Activated CD4-positive, alpha-beta T cell treated with anti-CD3 and anti-CD28 coated beads, Interleukin-2, amount 10 ng/mL, durations not matched to agents 24 days and 14 days (primary cell): ENCODE data around the gene ABCC5. TPM values are rescaled to one million over a fixed set of nuclear protein-coding genes. Genes with fewer than 3 reads are reported as not detected.

Experiments used
- DNase-seq: peaks from one replicate; pipeline ENCODE4 v3.0.0; 2022
- H3K27ac Mint-ChIP-seq: one replicate; pipeline ENCODE4 v1.8.0; 2022; ENCODE audit warnings: mild to moderate bottlenecking, mixed read lengths
- H3K27me3 Mint-ChIP-seq: one replicate; pipeline ENCODE4 v1.8.0; 2022; ENCODE audit warnings: mixed read lengths
- H3K36me3 Mint-ChIP-seq: one replicate; pipeline ENCODE4 v1.8.0; 2022; ENCODE audit warnings: low read depth, mild to moderate bottlenecking, mixed read lengths
- H3K4me1 Mint-ChIP-seq: one replicate; pipeline ENCODE4 v1.8.0; 2021; ENCODE audit warnings: mixed read lengths
- H3K4me3 Mint-ChIP-seq: one replicate; pipeline ENCODE4 v1.8.0; 2022; ENCODE audit warnings: mild to moderate bottlenecking, moderate library complexity, mixed read lengths
- H3K9me3 Mint-ChIP-seq: one replicate; pipeline ENCODE4 v1.8.0; 2021; ENCODE audit warnings: mixed read lengths
- intact Hi-C: fragments of 100-400 bp; cut with micrococcal nuclease; formaldehyde crosslinking; loops from one replicate; pipeline ENCODE4 v1.15.1; 2023
- total RNA-seq: library from RNA; stranded (reverse); gene quantifications from 2 replicates; pipeline ENCODE4 v1.2.3, GENCODE V29; 2022

ABCC5 gene
- total RNA-seq, 1 donor from 2014 or later, result 19.7 TPM

GRCh38 chr3:183944775-183945174 lies 72.9 kb downstream of the ABCC5 start:
- DNase-seq, result no peak
- H3K27me3 Mint-ChIP-seq, result no peaks in the 10 kb centered on the region
- H3K9me3 Mint-ChIP-seq, result no peaks in the 10 kb centered on the region
- no peaks in the 10 kb centered on the region for H3K4me1 Mint-ChIP-seq
- peaks cover 6% of the 10 kb centered on the region for H3K36me3 Mint-ChIP-seq
- no peak overlapping the region for H3K27ac Mint-ChIP-seq
- intact Hi-C loops, result no loop called here
- H3K4me3 Mint-ChIP-seq, result no peak overlapping the region

DNA sequence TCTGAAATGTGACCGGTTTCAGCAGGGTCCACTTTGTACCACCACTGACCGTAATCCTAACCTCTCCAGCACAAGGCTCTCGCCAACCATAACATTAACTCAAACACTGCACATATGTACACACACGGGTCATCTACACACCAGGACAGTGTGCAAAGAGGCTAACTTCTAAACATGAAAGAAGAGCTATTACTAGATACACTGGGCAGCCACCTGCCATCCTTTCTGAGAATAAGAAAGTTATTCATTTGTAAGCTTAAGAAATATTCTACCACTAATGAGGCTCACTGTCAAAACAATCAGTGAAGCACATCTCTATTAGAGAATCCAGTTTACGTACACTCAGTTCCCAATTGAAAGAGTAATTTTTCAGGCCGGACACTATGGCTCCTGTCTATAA lies 73.9 kb downstream of the ABCC5 start:
- Mint-ChIP-seq H3K36me3 (peaks cover 5% of the 10 kb centered on the region), H3K27ac (no peak overlapping the region), H3K4me3 (no peak overlapping the region), H3K27me3 (no peaks in the 10 kb centered on the region), H3K9me3 (no peaks in the 10 kb centered on the region), H3K4me1 (no peaks in the 10 kb centered on the region)
- DNase-seq, result no peak
- intact Hi-C loops, result no loop called here

GRCh38 chr3:183941216-183941615 lies 76.5 kb downstream of the ABCC5 start:
- Mint-ChIP-seq H3K36me3 (peaks cover 8% of the 10 kb centered on the region), H3K4me3 (no peak overlapping the region), H3K27me3 (no peaks in the 10 kb centered on the region), H3K4me1 (no peaks in the 10 kb centered on the region), H3K9me3 (no peaks in the 10 kb centered on the region), H3K27ac (no peak overlapping the region)
- intact Hi-C loops, result no loop called here
- no peak for DNase-seq

DNA sequence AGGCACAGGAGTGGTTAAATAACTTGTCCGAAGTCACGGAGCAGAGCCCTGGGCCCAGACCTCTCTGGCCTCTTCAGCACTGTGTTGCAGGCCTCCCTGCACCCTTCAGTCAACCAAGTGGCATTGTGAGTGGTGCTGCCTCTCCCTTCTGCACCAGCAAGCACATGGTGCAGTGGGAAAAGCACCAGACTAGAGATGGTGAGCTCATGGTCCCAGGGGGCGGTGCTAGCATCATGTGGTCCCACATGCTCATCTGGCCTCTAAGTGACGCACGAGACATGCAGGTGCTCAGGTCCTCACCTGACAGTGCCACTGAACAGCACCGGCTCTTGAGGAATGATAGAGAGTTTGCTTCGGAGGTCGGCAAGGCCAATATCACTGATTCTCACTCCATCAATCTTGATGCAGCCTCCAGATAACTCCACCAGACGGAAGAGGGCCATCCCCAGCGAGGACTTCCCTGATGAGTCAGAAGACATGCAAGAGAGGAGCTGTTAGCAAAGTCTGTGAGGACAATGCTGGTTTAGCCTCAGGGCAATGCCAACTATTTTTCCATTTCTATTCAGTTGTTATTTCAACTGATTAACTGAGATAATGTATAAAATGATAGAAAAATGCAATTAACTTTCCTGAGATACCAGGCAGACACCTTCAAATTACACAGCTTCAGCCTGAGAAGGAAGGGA lies 79.9 kb downstream of the ABCC5 start:
- H3K27ac Mint-ChIP-seq, result no peak overlapping the region
- no peaks in the 10 kb centered on the region for H3K4me1 Mint-ChIP-seq
- intact Hi-C loops, result no loop called here
- H3K27me3 Mint-ChIP-seq, result no peaks in the 10 kb centered on the region
- no peaks in the 10 kb centered on the region for H3K9me3 Mint-ChIP-seq
- H3K4me3 Mint-ChIP-seq, result no peak overlapping the region
- no peak for DNase-seq
- H3K36me3 Mint-ChIP-seq, result peaks cover 9% of the 10 kb centered on the region

- Mint-ChIP-seq H3K4me1 (no peaks in the 10 kb centered on the region), H3K27me3 (no peaks in the 10 kb centered on the region), H3K9me3 (no peaks in the 10 kb centered on the region), H3K36me3 (peaks cover 9% of the 10 kb centered on the region), H3K27ac (no peak overlapping the region), H3K4me3 (no peak overlapping the region)
- DNase-seq, result no peak
- intact Hi-C loops, result no loop called here
These were observed 84.5 kb downstream of the ABCC5 start for GRCh38 chr3:183933160-183933559.

GRCh38 chr3:183931881-183932280 lies 85.8 kb downstream of the ABCC5 start:
- Mint-ChIP-seq H3K36me3 (peaks cover 6% of the 10 kb centered on the region), H3K4me3 (no peak overlapping the region), H3K9me3 (no peaks in the 10 kb centered on the region), H3K27ac (no peak overlapping the region), H3K4me1 (no peaks in the 10 kb centered on the region), H3K27me3 (no peaks in the 10 kb centered on the region)
- DNase-seq, result no peak
- intact Hi-C loops, result no loop called here

DNA sequence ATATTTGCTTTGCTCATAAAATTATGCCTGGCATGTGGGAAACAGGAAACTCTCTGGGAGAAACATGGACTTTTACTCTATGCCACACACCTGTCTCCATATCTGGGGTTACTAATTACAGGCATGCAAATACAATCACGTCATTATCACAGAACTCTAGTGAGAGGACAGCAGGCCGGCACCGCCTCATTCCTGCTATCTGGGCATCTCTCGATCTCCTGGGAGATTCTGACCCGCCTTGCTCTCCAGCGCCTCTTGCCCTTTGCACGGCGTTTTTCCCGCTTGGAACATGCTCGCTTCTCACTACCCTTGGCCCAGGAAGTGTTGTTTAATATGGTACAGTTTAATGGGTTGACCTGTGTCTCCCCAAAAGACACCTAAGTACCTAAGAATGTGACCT lies 87.6 kb downstream of the ABCC5 start:
- intact Hi-C loops, result no loop called here
- Mint-ChIP-seq H3K4me1 (no peaks in the 10 kb centered on the region), H3K27me3 (no peaks in the 10 kb centered on the region), H3K4me3 (no peak overlapping the region), H3K36me3 (no peaks in the 10 kb centered on the region), H3K27ac (no peak overlapping the region), H3K9me3 (no peaks in the 10 kb centered on the region)
- DNase-seq, result no peak

DNA sequence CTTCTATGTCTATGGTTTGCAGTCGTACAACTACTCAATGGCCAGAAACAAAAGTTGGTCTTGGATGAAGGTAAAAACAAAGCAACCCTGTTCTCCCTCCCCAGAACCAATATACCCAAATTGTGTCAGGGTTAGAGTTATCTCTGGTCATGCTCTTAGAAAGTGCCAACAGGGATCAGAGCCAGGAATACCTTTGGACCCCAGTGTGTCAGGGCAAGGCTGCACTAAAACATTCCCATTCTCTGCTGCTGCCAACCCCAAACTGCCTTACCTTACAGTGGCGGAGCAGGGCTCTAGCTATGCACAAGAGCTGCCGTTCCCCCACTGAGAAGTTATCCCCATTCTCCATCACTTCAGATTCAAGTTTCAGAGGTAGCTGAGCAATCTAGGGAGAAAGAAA lies 90.6 kb downstream of the ABCC5 start:
- no peak overlapping the region for H3K27ac Mint-ChIP-seq
- DNase-seq, result no peak
- H3K9me3 Mint-ChIP-seq, result no peaks in the 10 kb centered on the region
- H3K4me3 Mint-ChIP-seq, result no peak overlapping the region
- no peaks in the 10 kb centered on the region for H3K27me3 Mint-ChIP-seq
- intact Hi-C loops, result no loop called here
- H3K36me3 Mint-ChIP-seq, result peaks cover 2% of the 10 kb centered on the region
- H3K4me1 Mint-ChIP-seq, result no peaks in the 10 kb centered on the region

- no peak overlapping the region for H3K4me3 Mint-ChIP-seq
- intact Hi-C loops, result no loop called here
- H3K36me3 Mint-ChIP-seq, result peaks cover 2% of the 10 kb centered on the region
- no peaks in the 10 kb centered on the region for H3K9me3 Mint-ChIP-seq
- no peak for DNase-seq
- H3K27me3 Mint-ChIP-seq, result no peaks in the 10 kb centered on the region
- H3K27ac Mint-ChIP-seq, result no peak overlapping the region
- no peaks in the 10 kb centered on the region for H3K4me1 Mint-ChIP-seq
These were observed 92.7 kb downstream of the ABCC5 start for GRCh38 chr3:183924956-183925355.

- Mint-ChIP-seq H3K9me3 (no peaks in the 10 kb centered on the region), H3K4me3 (no peak overlapping the region), H3K4me1 (no peaks in the 10 kb centered on the region), H3K27ac (no peak overlapping the region), H3K27me3 (no peaks in the 10 kb centered on the region), H3K36me3 (peaks cover 2% of the 10 kb centered on the region)
- intact Hi-C loops, result no loop called here
- DNase-seq, result no peak
These were observed 93.1 kb downstream of the ABCC5 start for GRCh38 chr3:183924543-183924942.

DNA sequence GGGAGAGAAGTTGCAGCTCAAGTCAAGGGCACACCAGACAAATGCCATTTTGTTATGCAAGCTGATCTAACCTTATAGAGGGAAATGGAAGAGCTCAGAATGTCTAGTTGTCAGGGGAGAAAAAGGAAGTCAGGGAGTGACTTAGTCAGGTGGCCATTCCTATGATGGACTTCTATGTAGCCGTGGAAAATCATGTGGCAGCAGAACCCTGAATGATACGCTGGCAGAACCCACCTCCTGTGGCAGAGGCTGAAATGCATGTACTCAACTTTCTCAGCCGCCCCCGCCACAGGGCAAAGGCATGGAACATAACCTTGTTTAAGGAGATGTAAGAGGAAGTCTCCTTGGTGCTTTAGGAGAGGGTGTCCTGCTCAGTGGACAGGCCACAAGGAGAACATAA lies 95.3 kb downstream of the ABCC5 start:
- intact Hi-C loops, result no loop called here

DNA sequence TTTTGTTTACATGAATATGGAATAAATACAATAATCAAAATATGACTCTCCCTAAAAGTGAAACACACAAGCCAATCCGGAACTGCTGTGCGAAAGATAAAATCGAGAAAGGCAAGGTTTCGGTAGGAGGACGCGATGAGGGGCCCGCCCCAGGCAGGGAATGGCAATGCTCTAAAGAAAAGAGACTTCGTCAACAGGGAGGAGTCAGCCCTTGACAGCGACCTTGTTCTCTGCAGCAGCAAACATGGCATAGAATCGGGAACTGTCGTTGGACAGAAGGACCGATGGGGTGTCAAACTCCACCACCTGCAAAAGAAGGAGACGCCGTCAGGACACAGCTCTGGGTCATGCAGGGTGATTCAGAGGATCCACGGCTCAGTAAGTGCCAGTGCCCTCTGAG lies 96.6 kb downstream of the ABCC5 start:
- intact Hi-C loops, result no loop called here
- H3K4me1 Mint-ChIP-seq, result no peaks in the 10 kb centered on the region
- H3K27ac Mint-ChIP-seq, result no peak overlapping the region
- no peaks in the 10 kb centered on the region for H3K9me3 Mint-ChIP-seq
- no peak for DNase-seq
- H3K4me3 Mint-ChIP-seq, result no peak overlapping the region
- H3K36me3 Mint-ChIP-seq, result peaks cover 2% of the 10 kb centered on the region
- H3K27me3 Mint-ChIP-seq, result no peaks in the 10 kb centered on the region

More for the DNA sequence above, 95.3 kb downstream of the ABCC5 start:
- Mint-ChIP-seq H3K27me3 (no peaks in the 10 kb centered on the region), H3K36me3 (peaks cover 2% of the 10 kb centered on the region), H3K9me3 (no peaks in the 10 kb centered on the region), H3K4me1 (no peaks in the 10 kb centered on the region), H3K27ac (no peak overlapping the region), H3K4me3 (no peak overlapping the region)
- no peak for DNase-seq

DNA sequence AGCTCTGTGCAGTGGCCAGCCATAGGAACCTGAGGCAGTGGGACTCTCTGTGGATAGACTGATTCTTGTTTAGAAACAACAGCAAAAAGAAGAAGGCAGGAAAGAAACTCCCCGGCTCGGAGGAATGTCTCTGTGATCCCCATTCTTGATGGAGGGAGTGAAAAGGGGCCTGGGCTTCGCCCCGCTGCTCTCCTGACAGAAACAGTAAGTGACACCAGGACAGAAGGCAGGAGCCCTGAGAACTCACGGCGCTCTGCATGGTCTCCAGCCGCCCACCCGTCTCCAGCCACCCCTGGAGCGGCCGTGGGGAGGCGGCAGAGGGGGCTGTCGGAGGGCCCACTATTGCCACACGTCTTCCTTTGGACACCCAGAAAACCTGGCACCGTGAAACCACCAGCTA lies 97.3 kb downstream of the ABCC5 start:
- intact Hi-C loops, result no loop called here
- DNase-seq, result no peak
- H3K4me3 Mint-ChIP-seq, result no peak overlapping the region
- H3K27me3 Mint-ChIP-seq, result no peaks in the 10 kb centered on the region
- peaks cover 2% of the 10 kb centered on the region for H3K36me3 Mint-ChIP-seq
- no peaks in the 10 kb centered on the region for H3K9me3 Mint-ChIP-seq
- H3K27ac Mint-ChIP-seq, result no peak overlapping the region
- no peaks in the 10 kb centered on the region for H3K4me1 Mint-ChIP-seq

- Mint-ChIP-seq H3K4me3 (no peak overlapping the region), H3K27ac (no peak overlapping the region), H3K9me3 (no peaks in the 10 kb centered on the region), H3K27me3 (no peaks in the 10 kb centered on the region), H3K36me3 (no peaks in the 10 kb centered on the region), H3K4me1 (no peaks in the 10 kb centered on the region)
- intact Hi-C loops, result no loop called here
- DNase-seq, result no peak
These were observed 99.5 kb downstream of the ABCC5 start for GRCh38 chr3:183918178-183918577.

GRCh38 chr3:183917776-183918175 lies 99.9 kb downstream of the ABCC5 start:
- DNase-seq, result no peak
- intact Hi-C loops, result no loop called here
- H3K9me3 Mint-ChIP-seq, result no peaks in the 10 kb centered on the region
- H3K27ac Mint-ChIP-seq, result no peak overlapping the region
- H3K4me1 Mint-ChIP-seq, result no peaks in the 10 kb centered on the region
- H3K27me3 Mint-ChIP-seq, result no peaks in the 10 kb centered on the region
- H3K4me3 Mint-ChIP-seq, result no peak overlapping the region
- no peaks in the 10 kb centered on the region for H3K36me3 Mint-ChIP-seq
